ENCODE results near the gene TMLHE.
"Not testable (repeated sequence)": the region's sequence is repeated elsewhere in the genome, so short reads cannot be mapped to it uniquely, and the experiment has no call there.

The TMLHE gene

DNA sequence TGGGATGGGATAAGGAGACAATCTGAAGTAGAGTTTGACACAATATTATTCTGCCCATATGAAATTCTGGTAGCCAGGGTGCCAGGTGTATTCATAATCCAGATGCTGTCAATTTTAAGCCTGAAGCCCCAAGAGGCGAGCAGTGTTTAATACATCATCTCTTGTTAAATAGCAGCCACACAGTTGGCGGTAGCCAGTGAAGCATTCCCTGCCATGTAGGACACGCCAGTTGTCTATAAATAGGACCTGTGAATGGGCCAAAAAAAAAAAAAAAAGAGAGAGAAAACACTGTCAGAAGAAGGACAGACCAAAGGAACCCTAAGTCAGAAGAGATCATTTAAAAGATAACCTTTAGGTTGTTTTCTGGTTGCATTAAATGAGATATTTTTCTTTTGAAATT lies 121.3 kb downstream of the TMLHE start:
- DNase-seq = not testable (repeated sequence)

DNA sequence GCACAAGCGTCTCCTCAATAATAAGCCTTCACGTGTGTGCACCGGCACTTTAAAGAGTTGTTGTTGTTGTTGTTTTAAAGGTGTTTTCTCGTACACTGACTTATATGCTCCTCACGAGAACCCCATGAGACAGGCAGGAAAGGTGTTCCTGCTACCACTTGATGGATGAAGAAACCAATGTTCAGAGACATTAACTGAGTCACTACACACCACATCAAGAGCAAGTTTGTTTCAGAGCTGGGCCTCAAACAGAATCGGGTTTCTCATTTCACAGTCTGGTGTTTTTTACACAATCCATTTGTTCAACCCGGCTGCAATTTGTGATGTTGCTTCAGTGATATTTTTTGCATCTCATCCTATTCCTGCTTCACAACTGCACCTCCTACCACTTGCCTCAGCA lies 135.6 kb downstream of the TMLHE start:
- DNase-seq = not testable (repeated sequence)

DNA sequence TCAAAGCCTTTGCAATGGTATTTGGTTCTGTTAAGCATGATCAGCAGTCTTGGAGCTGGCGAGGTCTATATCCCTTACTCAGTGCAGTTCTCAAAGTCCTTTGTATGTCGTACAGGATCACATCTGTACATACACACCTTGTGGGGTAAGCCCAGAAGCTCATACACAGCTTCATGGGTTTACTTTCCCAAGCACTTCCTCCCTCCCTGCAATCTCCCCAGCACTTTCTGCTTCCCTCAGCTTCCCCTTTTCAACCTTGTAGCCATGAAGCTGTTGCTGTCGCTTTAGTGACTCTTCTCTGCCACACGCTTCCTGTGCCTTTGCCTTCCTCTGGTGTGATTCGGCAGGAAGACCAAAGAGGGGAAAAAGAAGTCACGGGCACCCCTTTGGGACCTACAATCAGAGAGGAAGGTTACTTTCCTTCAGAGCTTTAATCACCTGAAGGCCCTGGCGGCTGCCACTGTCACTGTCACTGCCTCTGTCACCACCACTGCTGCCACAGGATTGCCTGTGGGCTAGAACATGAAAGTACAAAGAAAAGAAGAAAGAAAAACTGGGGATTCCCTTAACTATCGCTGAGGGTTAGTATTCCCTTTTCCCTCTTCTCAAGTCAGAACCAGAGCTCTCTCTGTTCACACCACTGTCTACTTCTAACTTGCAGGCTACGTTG lies 146.3 kb downstream of the TMLHE start:
- not testable (repeated sequence) for DNase-seq

DNA sequence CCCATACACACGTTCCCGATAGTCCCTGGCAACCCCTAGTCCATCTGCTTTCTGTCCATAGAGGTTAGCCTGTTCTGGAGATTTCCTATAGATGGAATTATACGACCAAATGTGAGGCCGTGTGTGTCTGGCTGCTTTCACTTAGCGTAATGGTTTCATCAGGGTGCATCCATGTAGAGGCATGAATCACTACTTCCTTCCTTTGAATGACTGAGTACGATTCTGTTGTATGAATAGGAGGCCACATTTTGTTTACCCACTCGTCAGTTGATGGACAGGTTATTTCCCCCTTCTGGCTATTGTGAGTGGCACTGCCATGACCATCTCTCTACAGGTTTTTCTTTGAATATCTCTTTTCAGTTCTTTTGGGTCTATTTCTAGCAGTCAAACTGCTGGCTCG lies 152.3 kb downstream of the TMLHE start:
- not testable (repeated sequence) for DNase-seq

DNA sequence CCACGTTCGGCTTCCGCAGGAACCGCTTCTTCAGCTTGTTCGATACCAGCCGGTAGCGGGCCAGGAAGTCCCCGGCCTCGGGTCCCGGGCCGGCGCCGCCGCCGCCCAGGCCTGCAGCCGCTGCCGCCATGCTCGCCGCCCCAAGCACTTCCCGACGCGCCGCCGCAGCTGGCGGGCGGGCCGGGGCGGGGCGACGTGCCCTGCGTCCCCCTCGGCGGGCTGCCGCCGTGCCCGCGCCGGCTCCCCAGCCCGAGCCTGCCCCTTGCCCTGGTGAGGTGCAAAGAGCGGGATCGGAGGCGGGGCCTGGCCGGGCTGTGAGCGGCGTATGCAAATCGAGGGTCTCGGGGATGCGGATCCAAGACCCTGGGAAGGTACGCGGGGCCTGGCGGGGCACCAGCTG lies 154.3 kb downstream of the TMLHE start, which contains the start of gene F8A3:
Gene F8A3 (minus strand): TSS at position 150 of the 400 bp plus-strand sequence. CDS start 20 bp downstream, at position 130.
- not testable (repeated sequence) for DNase-seq

DNA sequence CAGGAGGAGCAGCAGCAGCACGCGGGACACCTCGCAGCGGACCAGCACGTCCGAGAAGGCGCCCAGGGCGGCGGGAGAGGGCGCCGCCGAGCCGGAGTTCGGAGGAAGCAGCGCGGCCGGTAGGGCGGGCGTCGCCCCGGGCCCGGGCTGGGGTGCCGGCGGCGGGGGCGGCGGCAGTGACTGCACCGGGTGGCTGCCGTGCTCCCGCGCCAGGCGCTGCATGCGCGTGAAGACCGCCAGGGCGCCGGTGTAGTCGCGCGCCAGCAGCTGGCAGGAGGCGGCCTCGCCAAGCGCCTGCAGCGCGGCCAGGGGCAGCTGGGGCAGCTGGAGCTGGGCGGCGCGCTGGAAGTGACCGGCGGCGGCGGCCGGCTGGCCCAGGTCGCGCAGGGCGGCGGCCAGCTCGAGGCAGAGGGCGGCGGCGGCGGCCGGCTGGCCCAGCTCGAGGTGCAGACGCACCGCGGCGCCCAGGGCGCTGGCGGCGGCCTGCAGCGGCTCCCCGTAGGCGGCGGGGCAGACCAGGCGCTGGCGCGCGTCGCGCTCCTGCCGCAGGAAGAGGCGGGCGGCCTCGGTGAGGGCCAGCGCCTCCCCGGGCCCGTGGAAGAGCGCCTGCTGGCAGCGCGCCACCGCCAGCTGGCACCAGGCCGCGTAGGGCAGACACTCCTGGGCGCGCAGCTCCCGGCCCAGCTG lies 154.8 kb downstream of the TMLHE start:
- DNase-seq = not testable (repeated sequence)

DNA sequence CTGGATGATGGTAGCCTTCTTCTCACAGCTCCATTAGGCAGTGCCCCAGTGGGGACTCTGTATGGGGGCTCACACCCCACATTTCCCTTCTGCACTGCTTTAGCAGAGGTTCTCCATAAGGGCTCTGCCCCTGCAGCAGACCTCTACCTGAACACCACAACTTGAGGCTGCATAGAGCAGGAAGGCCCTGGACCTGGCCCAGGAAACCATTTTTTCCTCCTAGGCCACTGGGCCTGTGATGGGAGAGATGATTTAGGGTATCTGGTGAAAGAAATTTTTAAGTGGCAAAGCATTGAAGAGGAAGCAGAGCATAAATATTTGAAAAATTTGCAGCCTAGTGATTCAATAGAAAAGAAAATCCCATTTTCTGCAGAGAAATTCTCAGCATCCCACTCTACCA lies 171.7 kb downstream of the TMLHE start:
- no peak for DNase-seq
